Activated CD4-positive, alpha-beta T cell treated with anti-CD3 and anti-CD28 coated beads, Interleukin-2, Interleukin-4, amounts not matched to agents 100 ng/mL and 50 ng/mL, durations not matched to agents 16 hours and 8 hours (primary cell): Measurements from ENCODE around the gene NEK5.
A peak's percentile ranks its signal among the peaks of the same experiment; 100 is the strongest.

ENCODE experiments used
- DNase-seq: peaks from one replicate; pipeline ENCODE4 v3.0.0-alpha.2; 2020; ENCODE audit warnings: low spot score

NEK5 gene

GRCh38 chr13:52010890-52011631 lies 117.8 kb downstream of the NEK5 start, which contains the start of gene ATP7B:
ATP7B (minus strand) TSS chr13:52011450; CDS start chr13:52011337, 113 bp downstream.
- DNase-seq, result no peak

- no peak for DNase-seq
Observed at GRCh38 chr13:52009946-52010345, 118.9 kb downstream of the NEK5 start.

- DNase-seq, result no peak
Observed at GRCh38 chr13:52006523-52007245, 122.2 kb downstream of the NEK5 start.

GRCh38 chr13:52005841-52006522 lies 122.9 kb downstream of the NEK5 start:
- no peak for DNase-seq

GRCh38 chr13:52004511-52005170 lies 124.2 kb downstream of the NEK5 start:
- no peak for DNase-seq

GRCh38 chr13:52003541-52003940 lies 125.3 kb downstream of the NEK5 start:
- no peak for DNase-seq

GRCh38 chr13:52002361-52002760 lies 126.5 kb downstream of the NEK5 start:
- DNase-seq, result no peak

GRCh38 chr13:52001120-52001731 lies 127.6 kb downstream of the NEK5 start:
- peak; percentile 54 for DNase-seq

GRCh38 chr13:51999921-52000320 lies 129.0 kb downstream of the NEK5 start:
- no peak for DNase-seq

- DNase-seq, result no peak
Observed at GRCh38 chr13:51999510-51999911, 129.4 kb downstream of the NEK5 start.

- no peak for DNase-seq
Observed at GRCh38 chr13:51998723-51999509, 130.0 kb downstream of the NEK5 start.

- DNase-seq, result no peak
Observed at GRCh38 chr13:51997641-51998330, 131.1 kb downstream of the NEK5 start.

GRCh38 chr13:51997186-51997585 lies 131.7 kb downstream of the NEK5 start:
- no peak for DNase-seq

- no peak for DNase-seq
Observed at GRCh38 chr13:51996641-51997040, 132.2 kb downstream of the NEK5 start.

GRCh38 chr13:51995677-51996551 lies 133.0 kb downstream of the NEK5 start:
- DNase-seq, result no peak

GRCh38 chr13:51993713-51994112 lies 135.2 kb downstream of the NEK5 start:
- DNase-seq, result no peak

GRCh38 chr13:51988988-51989618 lies 139.8 kb downstream of the NEK5 start:
- no peak for DNase-seq
